ENCODE results near the gene RCE1.

The RCE1 gene

DNA sequence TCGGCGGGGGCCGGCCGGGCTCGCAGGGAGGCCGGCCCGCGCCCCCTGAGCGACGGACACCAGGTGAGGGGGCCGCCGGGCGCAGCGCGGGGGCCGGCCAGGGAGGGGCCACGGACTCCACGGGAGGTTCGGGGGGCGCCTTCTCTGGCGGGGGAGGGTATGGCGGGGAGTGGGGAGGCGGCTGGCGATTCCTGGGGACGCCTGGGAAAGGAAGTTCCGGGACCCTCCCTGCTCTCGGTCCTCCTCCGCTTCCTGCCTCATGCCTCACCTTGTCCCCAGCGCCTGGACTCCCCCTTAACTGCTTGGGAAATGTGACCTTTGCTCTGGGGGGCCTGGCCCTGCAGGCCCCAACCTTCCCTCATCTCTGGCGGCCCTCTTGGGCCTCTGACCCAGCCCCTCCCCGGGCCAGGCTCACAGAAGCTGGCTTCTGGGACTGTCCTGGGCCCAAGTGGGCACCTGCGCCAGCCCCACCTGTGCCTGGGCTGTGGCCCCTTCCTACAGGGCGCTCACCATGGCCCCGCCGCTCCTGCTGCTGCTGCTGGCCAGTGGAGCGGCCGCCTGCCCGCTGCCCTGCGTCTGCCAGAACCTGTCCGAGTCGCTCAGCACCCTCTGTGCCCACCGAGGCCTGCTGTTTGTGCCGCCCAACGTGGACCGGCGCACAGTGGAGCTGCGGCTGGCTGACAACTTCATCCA is 14.1 kb downstream of the RCE1 start:
- DNase-seq (ENCODE audit: low read depth) = no peak

- no peak for DNase-seq (ENCODE audit: low read depth)
Measured at GRCh38 chr11:66857927-66858185, 14.6 kb downstream of the RCE1 start.

DNA sequence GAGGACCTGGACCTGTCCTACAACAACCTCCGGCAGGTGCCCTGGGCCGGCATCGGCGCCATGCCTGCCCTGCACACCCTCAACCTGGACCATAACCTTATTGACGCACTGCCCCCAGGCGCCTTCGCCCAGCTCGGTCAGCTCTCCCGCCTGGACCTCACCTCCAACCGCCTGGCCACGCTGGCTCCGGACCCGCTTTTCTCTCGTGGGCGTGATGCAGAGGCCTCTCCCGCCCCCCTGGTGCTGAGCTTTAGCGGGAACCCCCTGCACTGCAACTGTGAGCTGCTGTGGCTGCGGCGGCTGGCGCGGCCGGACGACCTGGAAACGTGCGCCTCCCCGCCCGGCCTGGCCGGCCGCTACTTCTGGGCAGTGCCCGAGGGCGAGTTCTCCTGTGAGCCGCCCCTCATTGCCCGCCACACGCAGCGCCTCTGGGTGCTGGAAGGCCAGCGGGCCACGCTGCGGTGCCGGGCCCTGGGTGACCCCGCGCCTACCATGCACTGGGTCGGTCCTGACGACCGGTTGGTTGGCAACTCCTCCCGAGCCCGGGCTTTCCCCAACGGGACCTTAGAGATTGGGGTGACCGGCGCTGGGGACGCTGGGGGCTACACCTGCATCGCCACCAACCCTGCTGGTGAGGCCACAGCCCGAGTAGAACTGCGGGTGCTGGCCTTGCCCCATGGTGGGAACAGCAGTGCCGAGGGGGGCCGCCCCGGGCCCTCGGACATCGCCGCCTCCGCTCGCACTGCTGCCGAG is 15.1 kb downstream of the RCE1 start:
- no peak for DNase-seq (ENCODE audit: low read depth)

- no peak for DNase-seq (ENCODE audit: low read depth)
Measured at GRCh38 chr11:66858939-66859685, 15.9 kb downstream of the RCE1 start.

DNA sequence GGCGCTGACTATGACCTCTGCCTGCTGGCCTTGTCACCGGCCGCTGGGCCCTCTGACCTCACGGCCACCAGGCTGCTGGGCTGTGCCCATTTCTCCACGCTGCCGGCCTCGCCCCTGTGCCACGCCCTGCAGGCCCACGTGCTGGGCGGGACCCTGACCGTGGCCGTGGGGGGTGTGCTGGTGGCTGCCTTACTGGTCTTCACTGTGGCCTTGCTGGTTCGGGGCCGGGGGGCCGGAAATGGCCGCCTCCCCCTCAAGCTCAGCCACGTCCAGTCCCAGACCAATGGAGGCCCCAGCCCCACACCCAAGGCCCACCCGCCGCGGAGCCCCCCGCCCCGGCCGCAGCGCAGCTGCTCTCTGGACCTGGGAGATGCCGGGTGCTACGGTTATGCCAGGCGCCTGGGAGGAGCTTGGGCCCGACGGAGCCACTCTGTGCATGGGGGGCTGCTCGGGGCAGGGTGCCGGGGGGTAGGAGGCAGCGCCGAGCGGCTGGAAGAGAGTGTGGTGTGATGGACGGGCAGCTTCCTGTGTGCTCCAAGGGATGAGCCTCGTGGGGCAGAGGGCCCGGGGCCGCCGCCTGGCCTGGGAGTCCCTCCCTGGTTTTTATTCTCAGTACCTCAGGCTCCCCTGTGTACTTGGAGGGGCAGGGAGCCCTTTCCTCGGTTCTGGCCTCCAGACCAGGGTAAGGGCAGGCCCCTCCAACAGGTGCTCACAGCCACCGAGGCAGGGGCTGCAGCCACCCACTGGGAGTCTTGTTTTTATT is 16.6 kb downstream of the RCE1 start:
- no peak for DNase-seq (ENCODE audit: low read depth)

GRCh38 chr11:66860449-66860831 is 17.2 kb downstream of the RCE1 start:
- DNase-seq (ENCODE audit: low read depth) = no peak

DNA sequence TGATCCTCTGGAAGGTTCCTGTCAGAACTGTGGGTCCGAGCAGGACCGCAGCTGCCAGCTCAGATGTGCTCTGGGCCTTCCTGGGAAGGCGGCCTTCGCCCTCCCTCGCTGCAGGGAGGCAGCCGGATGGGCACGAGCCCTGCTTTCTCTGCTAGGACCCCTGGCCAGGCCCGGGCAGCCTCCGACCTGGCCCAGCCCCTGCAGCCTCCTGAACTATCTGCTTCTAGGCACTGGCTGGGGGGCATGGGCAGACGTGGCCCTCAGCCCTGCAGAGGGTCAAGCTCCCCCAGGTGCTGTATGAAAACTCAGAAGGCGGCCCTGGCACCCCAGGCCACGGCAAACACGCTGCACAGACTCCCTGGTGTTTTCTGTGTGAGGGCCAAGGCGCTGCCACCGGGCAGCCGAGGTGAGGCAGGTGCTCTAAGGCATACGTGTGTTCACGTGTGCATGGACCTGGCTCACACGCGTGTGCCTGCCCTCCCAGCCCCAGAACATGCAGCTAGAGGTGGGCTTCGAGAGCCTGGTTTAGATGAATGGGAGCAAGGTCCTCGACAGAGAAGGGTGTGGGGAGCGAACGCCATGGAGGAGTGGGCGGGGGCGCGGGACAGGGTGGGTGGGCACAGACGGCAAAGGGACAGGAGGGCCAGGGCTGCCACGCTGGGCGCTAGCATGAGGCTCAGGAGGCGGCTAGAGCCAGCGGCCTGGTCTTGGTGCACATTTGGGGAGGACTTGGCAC is 18.0 kb downstream of the RCE1 start:
- DNase-seq (ENCODE audit: low read depth) = no peak

- DNase-seq (ENCODE audit: low read depth) = no peak
Measured at GRCh38 chr11:66861774-66862558, 18.7 kb downstream of the RCE1 start.

DNA sequence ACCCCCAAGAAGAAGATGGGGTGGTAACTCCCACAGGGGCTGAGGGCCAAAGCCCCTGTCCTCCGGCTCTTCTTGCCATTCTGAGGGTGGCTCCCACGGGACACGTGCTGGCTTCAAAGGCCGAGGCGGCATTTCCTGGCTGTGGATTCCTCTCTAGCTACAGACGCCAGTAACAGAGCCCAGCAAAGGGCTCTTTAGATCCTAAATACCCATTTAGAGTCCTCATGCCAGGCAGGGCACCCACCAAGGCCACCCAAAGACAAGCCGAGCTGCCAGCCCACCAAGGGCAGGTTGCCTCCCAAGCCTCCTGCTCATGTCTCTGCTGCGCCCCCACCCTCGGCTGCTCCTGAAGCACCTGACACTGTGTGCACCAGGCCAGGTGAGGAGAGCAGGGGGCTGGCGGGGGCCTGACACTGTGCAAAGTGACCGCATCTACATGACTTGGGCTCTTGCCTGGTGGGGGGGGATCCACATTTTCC is 19.4 kb downstream of the RCE1 start:
- no peak for DNase-seq (ENCODE audit: low read depth)

DNA sequence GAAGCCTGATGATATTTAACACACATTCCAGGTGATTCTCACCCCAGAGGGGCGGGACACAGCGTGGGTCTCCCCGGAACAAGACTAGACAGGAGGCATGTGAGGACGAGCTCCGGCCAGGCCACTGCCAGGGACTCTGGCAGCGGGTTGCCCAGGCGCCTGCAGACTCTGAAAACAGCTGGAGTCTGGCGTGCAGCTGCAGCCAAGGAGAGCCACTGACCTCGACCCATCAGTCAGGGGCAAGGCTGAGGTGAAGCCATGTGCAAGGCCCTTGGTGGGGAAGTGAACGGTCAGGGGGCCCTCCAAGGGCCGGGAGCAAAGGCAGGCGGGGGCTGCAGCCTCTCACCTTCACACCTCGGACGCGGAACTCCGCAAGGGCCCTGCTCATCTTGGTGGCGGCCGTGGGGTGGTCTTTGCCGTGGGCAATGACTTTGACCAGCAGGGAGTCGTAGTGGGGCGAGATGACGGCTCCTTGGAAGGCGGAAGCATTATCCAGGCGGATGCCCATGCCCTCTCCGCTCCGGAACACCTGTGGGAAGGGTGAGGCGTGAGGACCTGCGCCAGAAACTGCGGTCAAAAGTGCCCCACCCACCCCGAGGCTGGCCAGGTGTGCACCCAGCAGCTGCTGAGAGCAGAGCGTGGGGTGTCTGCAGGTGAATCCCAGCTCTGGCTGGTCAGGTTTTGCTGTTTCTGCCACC is 20.3 kb downstream of the RCE1 start:
- DNase-seq (ENCODE audit: low read depth) = no peak

DNA sequence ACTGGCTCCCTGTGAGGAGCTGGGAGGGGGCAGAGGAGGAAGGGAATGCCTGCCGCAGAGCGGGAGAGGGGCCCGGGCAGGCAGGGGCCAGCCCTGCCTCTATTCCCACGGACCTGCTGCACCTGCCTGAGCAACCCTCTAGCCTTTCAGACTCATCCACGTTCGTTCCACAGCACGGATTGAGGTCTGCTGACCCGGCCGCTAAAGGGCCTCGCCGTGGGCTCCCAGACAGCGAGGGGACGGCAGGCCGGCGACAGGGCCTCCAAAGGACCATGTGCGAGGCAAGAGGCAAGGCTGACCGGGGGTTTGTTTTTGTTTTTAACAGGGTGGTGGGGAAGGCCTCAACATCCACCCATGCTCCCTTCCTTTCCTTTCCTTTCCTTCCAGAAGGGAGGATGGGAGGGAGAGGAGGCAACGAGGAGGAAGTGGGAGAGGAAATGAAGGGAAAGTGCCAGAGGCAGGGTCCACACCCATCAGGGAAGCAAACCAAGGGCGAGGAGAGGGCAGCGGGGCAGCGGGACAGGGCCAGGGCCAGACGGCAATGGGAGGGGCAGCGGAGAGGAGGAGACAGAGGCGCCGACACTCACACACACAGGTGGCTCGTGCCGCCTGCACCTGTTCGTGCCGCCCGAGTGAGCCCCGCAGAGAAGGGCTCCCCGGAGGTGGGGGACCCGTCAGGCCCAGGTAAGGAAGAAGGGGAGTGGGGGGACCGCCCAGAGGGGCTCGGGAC is 21.1 kb downstream of the RCE1 start:
- DNase-seq (ENCODE audit: low read depth) = no peak

GRCh38 chr11:66864924-66865697 is 21.9 kb downstream of the RCE1 start:
- DNase-seq (ENCODE audit: low read depth) = no peak

- no peak for DNase-seq (ENCODE audit: low read depth)
Measured at GRCh38 chr11:66866007-66866406, 22.8 kb downstream of the RCE1 start.

- DNase-seq (ENCODE audit: low read depth) = no peak
Measured at GRCh38 chr11:66866511-66866986, 23.3 kb downstream of the RCE1 start.

- no peak for DNase-seq (ENCODE audit: low read depth)
Measured at GRCh38 chr11:66867425-66868040, 24.3 kb downstream of the RCE1 start.

DNA sequence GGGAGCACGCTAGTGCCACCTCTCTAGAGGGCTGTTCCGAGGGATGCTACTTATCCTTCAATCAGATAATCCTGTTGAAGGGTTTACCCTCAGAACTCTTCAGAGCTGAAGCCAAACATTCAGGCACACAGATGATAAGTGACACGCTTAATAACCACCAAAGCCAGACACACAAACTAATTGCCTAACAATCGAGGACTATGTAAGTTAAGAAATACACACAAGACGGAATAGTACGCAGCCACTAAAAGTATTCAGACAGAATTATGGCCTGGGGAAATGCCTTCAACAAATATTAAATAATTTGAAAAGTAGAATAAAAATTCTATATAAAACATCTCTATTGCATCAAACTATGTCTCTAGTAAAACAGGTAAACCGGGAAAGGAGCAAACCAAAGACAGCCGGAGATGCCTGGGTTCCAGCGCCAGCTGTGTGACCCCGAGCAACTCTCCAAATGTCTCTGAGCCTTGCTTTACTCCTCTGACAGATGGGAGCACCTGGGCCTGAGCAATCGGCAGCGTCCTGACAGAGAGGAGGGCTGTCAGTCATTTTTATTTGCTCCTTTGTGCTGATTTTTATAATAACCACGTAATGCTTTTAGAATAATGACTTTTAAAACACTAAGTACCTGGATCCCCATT is 25.0 kb downstream of the RCE1 start:
- DNase-seq (ENCODE audit: low read depth) = no peak

GRCh38 chr11:66868726-66869566 is 25.7 kb downstream of the RCE1 start:
- DNase-seq (ENCODE audit: low read depth) = no peak
